Erythroblast (primary cell): ENCODE data around the gene PLEKHH1.
A peak's percentile ranks its signal among the peaks of the same experiment; 100 is the strongest.

Experiments
- DNase-seq, 2 experiments: peaks; one replicate each; lab custom pipeline; 2025; lab: John Stamatoyannopoulos, UW
- GATA1 ChIP-seq: IDR thresholded peaks from 2 replicates; pipeline ENCODE4 v1.6.1; 2011; ENCODE audit warnings: low read depth, mild to moderate bottlenecking, control low read depth, low read length, moderate library complexity
- POLR2A ChIP-seq: IDR thresholded peaks from 2 replicates; pipeline ENCODE4 v1.6.1; 2011; ENCODE audit warnings: mild to moderate bottlenecking, low read length

PLEKHH1 gene

DNA sequence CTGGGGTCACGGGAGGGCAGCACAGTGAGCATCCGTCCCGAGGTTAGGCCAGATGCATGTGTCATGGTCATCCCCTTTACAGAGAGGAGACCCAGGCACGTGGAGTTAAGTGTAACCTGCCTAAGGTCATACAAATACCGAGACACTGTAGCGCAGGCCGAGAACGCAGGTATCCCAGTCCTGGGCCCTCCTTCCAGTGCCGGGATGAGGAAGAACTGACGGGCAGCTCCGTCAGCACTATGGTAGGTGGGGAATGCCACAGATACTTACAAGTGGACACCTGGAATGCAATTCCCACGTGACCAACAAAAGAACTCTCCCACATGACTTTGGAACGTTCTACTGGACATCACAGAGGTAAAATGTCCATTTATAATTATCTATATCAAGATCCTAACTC lies 35.9 kb upstream of the PLEKHH1 start:
- TF ChIP-seq POLR2A: no peak
- no peak for TF ChIP-seq GATA1

GRCh38 chr14:67497716-67498115 lies 35.4 kb upstream of the PLEKHH1 start:
- no peak for TF ChIP-seq GATA1
- no peak for TF ChIP-seq POLR2A
- no peak for DNase-seq

More for the DNA sequence above, 35.9 kb upstream of the PLEKHH1 start:
- no peak for DNase-seq

- no peak for TF ChIP-seq POLR2A
- TF ChIP-seq GATA1: no peak
- DNase-seq: no peak
Measured at GRCh38 chr14:67500981-67501380, 32.1 kb upstream of the PLEKHH1 start.

DNA sequence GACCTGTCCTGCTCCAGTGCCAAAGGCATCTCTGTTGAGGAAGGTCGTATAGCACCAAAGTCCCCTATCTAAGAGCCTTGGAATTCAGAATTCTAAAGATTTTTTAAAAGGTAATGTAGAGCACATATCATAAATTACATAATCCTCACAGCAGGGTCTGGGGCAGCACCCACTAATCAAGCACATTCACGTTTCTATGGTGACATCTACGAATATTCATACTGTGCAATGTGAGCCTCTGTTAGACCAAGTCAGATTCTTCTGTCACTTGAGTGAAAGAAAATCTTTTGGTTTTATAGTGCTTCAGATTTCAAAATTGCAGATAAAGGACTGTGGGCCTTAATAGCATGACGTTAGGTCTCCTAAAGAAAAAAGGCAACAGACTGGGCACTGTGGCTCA lies 31.4 kb upstream of the PLEKHH1 start:
- TF ChIP-seq GATA1: no peak
- TF ChIP-seq POLR2A: no peak
- no peak for DNase-seq

GRCh38 chr14:67502867-67503266 lies 30.2 kb upstream of the PLEKHH1 start:
- DNase-seq: no peak
- TF ChIP-seq POLR2A (no peak), GATA1 (no peak)

- TF ChIP-seq POLR2A: no peak
- no peak for TF ChIP-seq GATA1
- DNase-seq: no peak
Measured at GRCh38 chr14:67503331-67503730, 29.8 kb upstream of the PLEKHH1 start.

DNA sequence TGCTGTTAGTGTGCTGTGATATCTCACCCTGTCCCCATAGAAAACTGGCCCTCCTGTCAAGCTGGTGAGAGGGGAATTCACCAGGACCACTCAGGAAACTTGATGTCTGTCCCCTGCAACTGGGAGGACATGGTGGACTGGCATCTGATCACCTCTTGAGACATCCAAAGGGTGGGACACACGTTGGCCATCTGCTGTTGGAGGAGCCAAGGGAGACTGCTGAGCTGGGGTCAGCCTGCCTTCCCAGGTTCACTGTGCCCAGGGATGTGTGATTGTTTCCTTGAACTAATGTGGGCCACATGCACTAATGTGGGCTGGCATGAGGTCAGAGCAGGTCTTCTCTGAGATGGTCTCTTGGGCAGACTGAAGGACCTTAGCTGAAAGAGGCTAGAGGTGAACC lies 27.8 kb upstream of the PLEKHH1 start:
- no peak for DNase-seq
- no peak for TF ChIP-seq POLR2A
- TF ChIP-seq GATA1: no peak

DNA sequence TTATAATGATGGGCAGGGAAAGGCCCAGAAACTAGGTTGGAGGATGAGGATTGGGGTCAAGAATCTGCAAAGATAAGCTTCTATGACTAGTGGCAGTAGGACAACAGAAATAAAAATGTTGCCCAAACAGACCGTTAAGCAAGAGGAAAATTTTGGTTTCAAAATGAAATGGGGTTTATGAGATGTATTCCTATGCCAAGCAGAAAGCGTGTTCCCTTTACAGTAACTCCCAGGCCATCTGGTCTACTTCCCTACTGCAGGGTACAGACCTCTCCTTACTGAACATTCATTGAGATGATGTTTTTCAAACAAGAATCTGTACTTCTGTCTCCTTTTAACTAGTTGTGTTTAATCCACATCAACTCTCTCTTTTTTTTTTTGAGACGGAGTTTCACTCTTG lies 24.1 kb upstream of the PLEKHH1 start:
- DNase-seq: no peak
- TF ChIP-seq GATA1 (no peak), POLR2A (no peak)

GRCh38 chr14:67510121-67510520 lies 23.0 kb upstream of the PLEKHH1 start:
- no peak for DNase-seq
- TF ChIP-seq POLR2A (no peak), GATA1 (no peak)

DNA sequence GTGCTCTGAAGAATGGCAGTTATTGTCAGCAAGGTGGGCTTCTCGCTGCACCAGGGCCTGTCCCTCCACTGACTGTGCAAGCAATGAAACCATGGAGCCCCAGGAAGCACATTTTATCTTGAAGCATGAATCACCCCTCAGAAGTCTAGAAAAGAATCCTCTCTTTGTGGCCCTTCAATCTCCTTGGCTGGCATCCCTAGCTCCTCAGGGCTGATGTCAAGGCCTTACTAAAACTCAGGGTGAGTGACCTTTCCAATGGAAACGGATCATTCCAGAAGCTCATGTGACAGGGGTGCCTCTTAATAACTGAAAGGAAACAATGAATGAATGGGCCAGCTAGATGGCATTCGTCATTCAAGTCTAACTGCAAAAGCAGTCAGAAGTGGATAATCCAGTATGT lies 22.3 kb upstream of the PLEKHH1 start:
- DNase-seq: no peak
- TF ChIP-seq POLR2A (no peak), GATA1 (no peak)

- DNase-seq: no peak
- TF ChIP-seq GATA1: no peak
- no peak for TF ChIP-seq POLR2A
Measured at GRCh38 chr14:67512463-67513310, 20.4 kb upstream of the PLEKHH1 start.

DNA sequence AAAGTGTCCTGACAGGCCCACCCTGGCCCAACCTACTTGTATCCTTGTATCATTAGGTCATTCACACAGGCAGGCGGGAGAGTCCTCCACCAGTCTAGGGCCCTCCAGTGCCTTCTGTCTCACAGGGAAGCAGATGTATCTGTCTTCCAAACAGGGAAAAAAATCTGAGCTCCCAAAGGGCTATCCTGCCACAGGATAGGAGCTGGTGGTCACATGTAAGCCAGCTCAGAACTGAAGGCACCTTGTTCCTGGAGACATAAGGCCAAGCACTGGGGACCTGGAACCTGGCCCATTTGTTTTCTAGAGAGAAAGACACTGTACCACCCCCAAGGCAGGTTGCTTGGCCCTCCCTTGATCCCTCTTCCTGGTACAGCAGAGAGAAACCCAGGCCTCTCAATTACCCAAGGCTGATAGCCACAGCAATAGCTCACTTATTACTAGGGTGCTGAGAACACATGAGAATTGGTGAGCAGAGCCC lies 19.4 kb upstream of the PLEKHH1 start:
- DNase-seq: no peak
- no peak for TF ChIP-seq GATA1

- TF ChIP-seq GATA1 (no peak), POLR2A (no peak)
- DNase-seq: no peak
Measured at GRCh38 chr14:67514203-67514607, 18.9 kb upstream of the PLEKHH1 start.

GRCh38 chr14:67514650-67515385 lies 18.3 kb upstream of the PLEKHH1 start:
- DNase-seq: peak; percentile 55 to 63
- no peak for TF ChIP-seq POLR2A
- no peak for TF ChIP-seq GATA1
